ENCODE measurements around the gene ERC2.

ERC2 gene

GRCh38 chr3:55974421-55975165, 493.7 kb downstream of the ERC2 start:
- H3K9me3 ChIP-seq (ENCODE audit: control insufficient read depth, insufficient read depth, low read length), result no peaks in the 10 kb centered on the region
- H3K4me1 ChIP-seq (ENCODE audit: control insufficient read depth, insufficient read depth, low read length), result no peaks in the 10 kb centered on the region
- no peak overlapping the region for H3K27ac ChIP-seq (ENCODE audit: low read depth, low read length)
- no peaks in the 10 kb centered on the region for H3K27me3 ChIP-seq (ENCODE audit: control insufficient read depth, insufficient read depth, low read length)
- H3K9ac ChIP-seq (ENCODE audit: low read depth, low read length), result no peak overlapping the region
- no peak overlapping the region for H3K4me3 ChIP-seq (ENCODE audit: low read depth, low read length)
- no peaks in the 10 kb centered on the region for H3K36me3 ChIP-seq (ENCODE audit: control insufficient read depth, insufficient read depth, low read length)

- Histone ChIP-seq H3K27ac (ENCODE audit: low read depth, low read length) (no peak overlapping the region), H3K4me1 (ENCODE audit: control insufficient read depth, insufficient read depth, low read length) (no peaks in the 10 kb centered on the region), H3K36me3 (ENCODE audit: control insufficient read depth, insufficient read depth, low read length) (no peaks in the 10 kb centered on the region), H3K4me3 (ENCODE audit: low read depth, low read length) (no peak overlapping the region), H3K9me3 (ENCODE audit: control insufficient read depth, insufficient read depth, low read length) (no peaks in the 10 kb centered on the region), H3K27me3 (ENCODE audit: control insufficient read depth, insufficient read depth, low read length) (no peaks in the 10 kb centered on the region), H3K9ac (ENCODE audit: low read depth, low read length) (no peak overlapping the region)
These were observed 498.6 kb downstream of the ERC2 start for GRCh38 chr3:55969634-55970033.

GRCh38 chr3:55968331-55968730, 499.9 kb downstream of the ERC2 start:
- H3K4me1 ChIP-seq (ENCODE audit: control insufficient read depth, insufficient read depth, low read length), result no peaks in the 10 kb centered on the region
- no peaks in the 10 kb centered on the region for H3K9me3 ChIP-seq (ENCODE audit: control insufficient read depth, insufficient read depth, low read length)
- no peak overlapping the region for H3K4me3 ChIP-seq (ENCODE audit: low read depth, low read length)
- H3K36me3 ChIP-seq (ENCODE audit: control insufficient read depth, insufficient read depth, low read length), result no peaks in the 10 kb centered on the region
- no peak overlapping the region for H3K9ac ChIP-seq (ENCODE audit: low read depth, low read length)
- H3K27ac ChIP-seq (ENCODE audit: low read depth, low read length), result no peak overlapping the region
- no peaks in the 10 kb centered on the region for H3K27me3 ChIP-seq (ENCODE audit: control insufficient read depth, insufficient read depth, low read length)

- Histone ChIP-seq H3K9ac (ENCODE audit: low read depth, low read length) (no peak overlapping the region), H3K27ac (ENCODE audit: low read depth, low read length) (no peak overlapping the region), H3K4me3 (ENCODE audit: low read depth, low read length) (no peak overlapping the region), H3K27me3 (ENCODE audit: control insufficient read depth, insufficient read depth, low read length) (no peaks in the 10 kb centered on the region), H3K4me1 (ENCODE audit: control insufficient read depth, insufficient read depth, low read length) (no peaks in the 10 kb centered on the region), H3K9me3 (ENCODE audit: control insufficient read depth, insufficient read depth, low read length) (no peaks in the 10 kb centered on the region), H3K36me3 (ENCODE audit: control insufficient read depth, insufficient read depth, low read length) (no peaks in the 10 kb centered on the region)
These were observed 501.7 kb downstream of the ERC2 start for GRCh38 chr3:55966566-55966965.

GRCh38 chr3:55965776-55966175, 502.5 kb downstream of the ERC2 start:
- Histone ChIP-seq H3K27me3 (ENCODE audit: control insufficient read depth, insufficient read depth, low read length) (no peaks in the 10 kb centered on the region), H3K27ac (ENCODE audit: low read depth, low read length) (no peak overlapping the region)

GRCh38 chr3:55964491-55964985, 503.7 kb downstream of the ERC2 start:
- no peak overlapping the region for H3K4me3 ChIP-seq (ENCODE audit: low read depth, low read length)
- H3K36me3 ChIP-seq (ENCODE audit: control insufficient read depth, insufficient read depth, low read length), result no peaks in the 10 kb centered on the region
- H3K27me3 ChIP-seq (ENCODE audit: control insufficient read depth, insufficient read depth, low read length), result no peaks in the 10 kb centered on the region
- H3K9ac ChIP-seq (ENCODE audit: low read depth, low read length), result no peak overlapping the region
- no peaks in the 10 kb centered on the region for H3K4me1 ChIP-seq (ENCODE audit: control insufficient read depth, insufficient read depth, low read length)
- H3K9me3 ChIP-seq (ENCODE audit: control insufficient read depth, insufficient read depth, low read length), result no peaks in the 10 kb centered on the region
- no peak overlapping the region for H3K27ac ChIP-seq (ENCODE audit: low read depth, low read length)

More at GRCh38 chr3:55965776-55966175, 502.5 kb downstream of the ERC2 start:
- Histone ChIP-seq H3K9ac (ENCODE audit: low read depth, low read length) (no peak overlapping the region), H3K4me3 (ENCODE audit: low read depth, low read length) (no peak overlapping the region), H3K9me3 (ENCODE audit: control insufficient read depth, insufficient read depth, low read length) (no peaks in the 10 kb centered on the region), H3K4me1 (ENCODE audit: control insufficient read depth, insufficient read depth, low read length) (no peaks in the 10 kb centered on the region), H3K36me3 (ENCODE audit: control insufficient read depth, insufficient read depth, low read length) (no peaks in the 10 kb centered on the region)

- Histone ChIP-seq H3K9ac (ENCODE audit: low read depth, low read length) (no peak overlapping the region), H3K27ac (ENCODE audit: low read depth, low read length) (no peak overlapping the region), H3K4me1 (ENCODE audit: control insufficient read depth, insufficient read depth, low read length) (no peaks in the 10 kb centered on the region), H3K9me3 (ENCODE audit: control insufficient read depth, insufficient read depth, low read length) (no peaks in the 10 kb centered on the region), H3K4me3 (ENCODE audit: low read depth, low read length) (no peak overlapping the region), H3K27me3 (ENCODE audit: control insufficient read depth, insufficient read depth, low read length) (no peaks in the 10 kb centered on the region), H3K36me3 (ENCODE audit: control insufficient read depth, insufficient read depth, low read length) (no peaks in the 10 kb centered on the region)
These were observed 504.7 kb downstream of the ERC2 start for GRCh38 chr3:55963601-55964000.

- Histone ChIP-seq H3K27me3 (ENCODE audit: control insufficient read depth, insufficient read depth, low read length) (no peaks in the 10 kb centered on the region), H3K4me1 (ENCODE audit: control insufficient read depth, insufficient read depth, low read length) (peaks cover under 1% of the 10 kb centered on the region; the same call in 1 of the 2 replicates), H3K27ac (ENCODE audit: low read depth, low read length) (no peak overlapping the region), H3K4me3 (ENCODE audit: low read depth, low read length) (no peak overlapping the region), H3K9ac (ENCODE audit: low read depth, low read length) (no peak overlapping the region), H3K36me3 (ENCODE audit: control insufficient read depth, insufficient read depth, low read length) (no peaks in the 10 kb centered on the region), H3K9me3 (ENCODE audit: control insufficient read depth, insufficient read depth, low read length) (no peaks in the 10 kb centered on the region)
These were observed 508.7 kb downstream of the ERC2 start for GRCh38 chr3:55959471-55960080.

- Histone ChIP-seq H3K27ac (ENCODE audit: low read depth, low read length) (no peak overlapping the region), H3K4me3 (ENCODE audit: low read depth, low read length) (no peak overlapping the region), H3K4me1 (ENCODE audit: control insufficient read depth, insufficient read depth, low read length) (peaks cover 4% of the 10 kb centered on the region; the same call in 1 of the 2 replicates), H3K36me3 (ENCODE audit: control insufficient read depth, insufficient read depth, low read length) (no peaks in the 10 kb centered on the region), H3K9ac (ENCODE audit: low read depth, low read length) (no peak overlapping the region), H3K9me3 (ENCODE audit: control insufficient read depth, insufficient read depth, low read length) (no peaks in the 10 kb centered on the region), H3K27me3 (ENCODE audit: control insufficient read depth, insufficient read depth, low read length) (no peaks in the 10 kb centered on the region)
These were observed 509.7 kb downstream of the ERC2 start for GRCh38 chr3:55958605-55959004.

- Histone ChIP-seq H3K4me3 (ENCODE audit: low read depth, low read length) (no peak overlapping the region), H3K27ac (ENCODE audit: low read depth, low read length) (no peak overlapping the region), H3K4me1 (ENCODE audit: control insufficient read depth, insufficient read depth, low read length) (peaks cover 4% of the 10 kb centered on the region; the same call in 1 of the 2 replicates), H3K27me3 (ENCODE audit: control insufficient read depth, insufficient read depth, low read length) (no peaks in the 10 kb centered on the region), H3K9ac (ENCODE audit: low read depth, low read length) (no peak overlapping the region), H3K9me3 (ENCODE audit: control insufficient read depth, insufficient read depth, low read length) (no peaks in the 10 kb centered on the region), H3K36me3 (ENCODE audit: control insufficient read depth, insufficient read depth, low read length) (no peaks in the 10 kb centered on the region)
These were observed 512.3 kb downstream of the ERC2 start for GRCh38 chr3:55955891-55956477.

GRCh38 chr3:55951388-55951787, 516.9 kb downstream of the ERC2 start:
- H3K4me1 ChIP-seq (ENCODE audit: control insufficient read depth, insufficient read depth, low read length), result peaks cover 4% of the 10 kb centered on the region; the same call in 1 of the 2 replicates
- H3K9ac ChIP-seq (ENCODE audit: low read depth, low read length), result no peak overlapping the region
- H3K9me3 ChIP-seq (ENCODE audit: control insufficient read depth, insufficient read depth, low read length), result no peaks in the 10 kb centered on the region
- no peaks in the 10 kb centered on the region for H3K36me3 ChIP-seq (ENCODE audit: control insufficient read depth, insufficient read depth, low read length)
- no peaks in the 10 kb centered on the region for H3K27me3 ChIP-seq (ENCODE audit: control insufficient read depth, insufficient read depth, low read length)
- no peak overlapping the region for H3K4me3 ChIP-seq (ENCODE audit: low read depth, low read length)
- H3K27ac ChIP-seq (ENCODE audit: low read depth, low read length), result no peak overlapping the region

Data from HUES48 (cell line).